HG03175 (cell line): ENCODE results near the gene GJD4.

Experiments used
- ATAC-seq: cut with Tn5 transposase; IDR thresholded peaks from one replicate; pipeline ENCODE4 v1.9.1; 2021; ENCODE audit warnings: mild to moderate bottlenecking, moderate library complexity; ENCODE audit not compliant: unreplicated experiment

GJD4 gene

GRCh38 chr10:35613597-35614226, 8.6 kb downstream of the GJD4 start:
- no peak for ATAC-seq

- ATAC-seq: no peak
Observed at GRCh38 chr10:35614312-35614711, 9.2 kb downstream of the GJD4 start.

- no peak for ATAC-seq
Observed at GRCh38 chr10:35626971-35627507, 21.9 kb downstream of the GJD4 start.

GRCh38 chr10:35631404-35631803, 26.3 kb downstream of the GJD4 start:
- no peak for ATAC-seq

GRCh38 chr10:35632027-35632426, 26.9 kb downstream of the GJD4 start:
- no peak for ATAC-seq

- no peak for ATAC-seq
Observed at GRCh38 chr10:35633006-35633980, 28.2 kb downstream of the GJD4 start.

GRCh38 chr10:35635576-35635975, 30.4 kb downstream of the GJD4 start:
- ATAC-seq: peak; percentile 78

GRCh38 chr10:35636956-35637355, 31.8 kb downstream of the GJD4 start:
- no peak for ATAC-seq

GRCh38 chr10:35637462-35637861, 32.3 kb downstream of the GJD4 start:
- ATAC-seq: no peak

- ATAC-seq: no peak
Observed at GRCh38 chr10:35638101-35638500, 33.0 kb downstream of the GJD4 start.

- no peak for ATAC-seq
Observed at GRCh38 chr10:35639021-35639727, 34.0 kb downstream of the GJD4 start.

- ATAC-seq: no peak
Observed at GRCh38 chr10:35639728-35640401, 34.7 kb downstream of the GJD4 start.

GRCh38 chr10:35640474-35640873, 35.3 kb downstream of the GJD4 start:
- ATAC-seq: peak; percentile 34

GRCh38 chr10:35640951-35641675, 36.0 kb downstream of the GJD4 start:
- peak; percentile 45 for ATAC-seq

- ATAC-seq: peak; percentile 31
Observed at GRCh38 chr10:35641676-35642034, 36.5 kb downstream of the GJD4 start.

- peak; percentile 83 for ATAC-seq
Observed at GRCh38 chr10:35642035-35642792, 37.1 kb downstream of the GJD4 start, which contains the start of gene FZD8. Gene FZD8, minus strand, starts transcription at chr10:35642296. Its CDS starts 867 bp downstream, at chr10:35641429.

GRCh38 chr10:35642793-35643114, 37.6 kb downstream of the GJD4 start:
- peak; percentile 1 for ATAC-seq

- ATAC-seq: no peak
Observed at GRCh38 chr10:35643151-35644049, 38.3 kb downstream of the GJD4 start.
